ENCODE measurements around the gene JMJD6. TPM values are rescaled to one million over a fixed set of nuclear protein-coding genes. Genes with fewer than 3 reads are reported as not detected.

The JMJD6 gene
- total RNA-seq, 1 experiment from 2014 or later = 47.6 TPM

- Histone ChIP-seq H3K9me3 (ENCODE audit: control insufficient read depth in 1 of 2, insufficient read depth in 1 of 2, low read depth in 1 of 2, low read length in 2 of 2) (no peaks in the 10 kb centered on the region), H3K27me3 (ENCODE audit: insufficient read depth, low read length) (no peaks in the 10 kb centered on the region), H3K36me3 (ENCODE audit: control insufficient read depth in 1 of 2, insufficient read depth in 2 of 2, low read length in 2 of 2) (no peaks in the 10 kb centered on the region; a peak in 1 of 4 replicates), H4K20me1 (ENCODE audit: insufficient read depth) (no peaks in the 10 kb centered on the region), H3K79me2 (ENCODE audit: insufficient read depth, low read length) (no peaks in the 10 kb centered on the region), H3K9me2 (ENCODE audit: insufficient read depth) (no peaks in the 10 kb centered on the region), H3K4me2 (ENCODE audit: low read length) (peak overlapping the region; percentile 78), H3K9ac (ENCODE audit: low read length) (peak overlapping the region; percentile 82), H3K27ac (ENCODE audit: low read depth, low read length) (peak overlapping the region; percentile 78), H2AFZ (ENCODE audit: low read depth, low read length, poor library complexity, severe bottlenecking) (peak overlapping the region; percentile 90), H3K4me3 (replicated peaks in 1 of 2; ENCODE audit: low read depth in 1 of 2, low read length in 2 of 2) (peak overlapping the region; percentile 80 to 82), H3K4me1 (ENCODE audit: control insufficient read depth in 1 of 2, insufficient read depth in 2 of 2, low read length in 2 of 2) (peaks cover 21% of the 10 kb centered on the region in 2 experiments)
- no peak for DNase-seq (ENCODE audit: low read depth, low spot score)
- intact Hi-C loops (cut with micrococcal nuclease) = no loop called here
- no TSS peak for BruUV-seq (replicated peaks)
- ChIA-PET POLR2A (interaction anchor here (0.6 to 2.2 kb wide), 20 partner anchors 10 to 169 kb away, joined by 3 to 17 read pairs (median 4); partner anchors contain the start of gene MFSD11), CTCF (interaction anchor here (0.7 to 3.8 kb wide), 5 partner anchors 10 to 149 kb away, joined by 3 to 33 read pairs (median 6); no protein-coding TSS in a partner anchor), RAD21 (ENCODE audit: low non-redundant PET in 1 of 2, low total read pairs in 2 of 2, uncharacterized antibody in 2 of 2, unreplicated experiment in 2 of 2) (interaction anchor here (0.8 to 1.5 kb wide), 3 partner anchors 10 to 58 kb away, joined by 3 to 4 read pairs (median 3); no protein-coding TSS in a partner anchor)
- TF ChIP-seq, protein P1, sequence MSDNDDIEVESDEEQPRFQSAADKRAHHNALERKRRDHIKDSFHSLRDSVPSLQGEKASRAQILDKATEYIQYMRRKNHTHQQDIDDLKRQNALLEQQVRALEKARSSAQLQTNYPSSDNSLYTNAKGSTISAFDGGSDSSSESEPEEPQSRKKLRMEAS (IDR thresholded peaks at IDR 0.05) = no peak
- TF ChIP-seq CEBPB (IDR thresholded peaks at IDR 0.05; ENCODE audit: low read depth) = no peak
- TF ChIP-seq POLR2AphosphoS5 (IDR thresholded peaks at IDR 0.05; ENCODE audit: low read depth, low read length) = peak; percentile 98
- peak; percentile 98 for TF ChIP-seq POLR2A (IDR thresholded peaks at IDR 0.05; ENCODE audit: borderline replicate concordance, extremely low read depth, insufficient read depth, insufficient read length)
- TF ChIP-seq, protein P2, sequence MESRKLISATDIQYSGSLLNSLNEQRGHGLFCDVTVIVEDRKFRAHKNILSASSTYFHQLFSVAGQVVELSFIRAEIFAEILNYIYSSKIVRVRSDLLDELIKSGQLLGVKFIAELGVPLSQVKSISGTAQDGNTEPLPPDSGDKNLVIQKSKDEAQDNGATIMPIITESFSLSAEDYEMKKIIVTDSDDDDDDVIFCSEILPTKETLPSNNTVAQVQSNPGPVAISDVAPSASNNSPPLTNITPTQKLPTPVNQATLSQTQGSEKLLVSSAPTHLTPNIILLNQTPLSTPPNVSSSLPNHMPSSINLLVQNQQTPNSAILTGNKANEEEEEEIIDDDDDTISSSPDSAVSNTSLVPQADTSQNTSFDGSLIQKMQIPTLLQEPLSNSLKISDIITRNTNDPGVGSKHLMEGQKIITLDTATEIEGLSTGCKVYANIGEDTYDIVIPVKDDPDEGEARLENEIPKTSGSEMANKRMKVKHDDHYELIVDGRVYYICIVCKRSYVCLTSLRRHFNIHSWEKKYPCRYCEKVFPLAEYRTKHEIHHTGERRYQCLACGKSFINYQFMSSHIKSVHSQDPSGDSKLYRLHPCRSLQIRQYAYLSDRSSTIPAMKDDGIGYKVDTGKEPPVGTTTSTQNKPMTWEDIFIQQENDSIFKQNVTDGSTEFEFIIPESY (IDR thresholded peaks at IDR 0.05; ENCODE audit: extremely low read depth, insufficient replicate concordance, low read length) = no peak
- peak; percentile 26 for ATAC-seq
Measured at GRCh38 chr17:76671912-76672262, 54.5 kb downstream of the JMJD6 start.
